Stomach (tissue), 9 donors: Measurements from ENCODE around the gene POLR3E. TPM values are rescaled to one million over a fixed set of nuclear protein-coding genes. Genes with fewer than 3 reads are reported as not detected.

Experiments used
- DNase-seq, 2 donors: peaks; one replicate each; pipeline versions ENCODE4 v3.0.0 to v3.0.0-alpha.2; 2013 to 2019
- H3K27ac ChIP-seq, 5 donors: fragments of 200-600 bp in 4 of 5; sonication (generic) in 4 of 5; one replicate each; pipeline ENCODE4 v1.5.1; 2013 to 2019; ENCODE audit warnings: mild to moderate bottlenecking in 1 of 5, moderate library complexity in 1 of 5
- H3K27me3 ChIP-seq, 3 donors: fragments of 200-600 bp; sonication (generic); one replicate each; pipeline ENCODE4 v1.5.1; 2017 to 2019; ENCODE audit warnings: mixed run types in 1 of 3
- H3K36me3 ChIP-seq, 4 donors: fragments of 200-600 bp; sonication (generic); 1 replicate in 3 of 4; 2 replicates in 1 of 4; pipeline ENCODE4 v1.5.1; 2016 to 2019
- H3K4me1 ChIP-seq, 4 donors: fragments of 200-600 bp; sonication (generic); one replicate each; pipeline ENCODE4 v1.5.1; 2016 to 2019
- H3K4me3 ChIP-seq, 4 donors: fragments of 200-600 bp; sonication (generic) in 3 of 4; one replicate each; pipeline ENCODE4 v1.5.1; 2016 to 2019; ENCODE audit warnings: mild to moderate bottlenecking in 1 of 4
- H3K9me3 ChIP-seq, 4 donors: fragments of 200-600 bp; sonication (generic); one replicate each; pipeline ENCODE4 v1.5.1; 2016 to 2019
- EP300 ChIP-seq: sonication (generic); formaldehyde crosslinking; IDR thresholded peaks from one replicate; pipeline ENCODE4 v1.6.1; 2017; ENCODE audit warnings: antibody characterized with exemption
- POLR2A ChIP-seq, 4 donors: fragments of 450-650 bp; IDR thresholded peaks; one replicate each; pipeline ENCODE4 v1.6.1; 2016; ENCODE audit warnings: antibody characterized with exemption in 4 of 4, control low read depth in 2 of 4, mild to moderate bottlenecking in 1 of 4, moderate library complexity in 1 of 4
- POLR2AphosphoS5 ChIP-seq, 3 donors: sonication (generic); formaldehyde crosslinking; IDR thresholded peaks; one replicate each; pipeline ENCODE4 v1.6.1; 2016; ENCODE audit warnings: antibody characterized with exemption in 3 of 3
- WGBS, 5 donors: extraction: QIAGEN DNeasy Blood & Tissue Kit in 3 of 5; methylation state at CpG; one replicate each; pipeline versions ENCODE4 v1.1.5 to v1.1.7; 2013 to 2018; 5-methylcytosine and 5-hydroxymethylcytosine counted together
- intact Hi-C: fragments of 100-400 bp; cut with DNase I; formaldehyde crosslinking; loops from one replicate; pipeline ENCODE4 v1.15.1; 2023; ENCODE audit warnings: low total_unique reads
- polyA plus RNA-seq, 3 donors: library from polyadenylated mRNA; stranded (reverse); fragments of 200-250 nt; gene quantifications; one replicate each; pipeline ENCODE4 v1.2.3, GENCODE V29; 2013
- total RNA-seq, 5 donors: library from RNA; depleted of rRNA; stranded (reverse); fragments of >200 nt; gene quantifications; one replicate each; pipeline versions ENCODE4 v1.1.0 to v1.2.3, GENCODE V29; 2014 to 2016
- TF ChIP-seq, protein P1 (sequence below), 7 experiments: fragments of 450-650 bp in 4 of 7; fragments of 200-600 bp in 3 of 7; sonication (generic) in 3 of 7; IDR thresholded peaks; one replicate each; pipeline ENCODE4 v1.5.1; 2016 to 2019; ENCODE audit warnings: antibody characterized with exemption in 7 of 7, control low read depth in 2 of 7, mild to moderate bottlenecking in 1 of 7
- donor health status: healthy with polysubstance abuse.
- donor health status: Bipolar disorder and iron deficiency.
- donor health status: healthy.

POLR3E gene
- total and polyA plus RNA-seq, 8 donors = 13.1 to 99.1 (median 51.9) TPM

DNA sequence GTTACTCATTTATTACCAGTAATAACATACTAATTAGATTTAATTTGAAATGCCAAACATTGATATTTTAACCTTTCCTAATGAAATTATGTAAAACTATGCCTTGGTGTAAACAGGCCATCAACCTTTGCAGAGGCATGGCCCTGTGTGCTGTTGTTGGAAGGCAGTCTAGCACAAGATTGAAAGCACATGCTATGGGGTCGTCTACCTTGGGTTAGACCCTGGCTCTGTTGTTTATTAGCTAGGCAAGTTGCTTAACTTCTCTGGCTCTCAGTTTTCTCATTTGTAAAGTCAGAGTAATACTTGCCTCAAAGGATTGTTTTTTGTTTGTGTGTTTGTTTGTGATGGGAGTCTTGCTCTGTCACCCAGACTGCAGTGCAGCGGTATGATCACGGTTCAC lies 86.6 kb downstream of the POLR3E start:
- Histone ChIP-seq H3K27ac (no peak overlapping the region), H3K9me3 (no peaks in the 10 kb centered on the region), H3K36me3 (peaks cover 0 to 6% (median 0%) of the 10 kb centered on the region in 4 donors), H3K4me3 (no peak overlapping the region), H3K27me3 (no peaks in the 10 kb centered on the region), H3K4me1 (peaks cover 0 to 5% (median 0%) of the 10 kb centered on the region in 4 donors)
- WGBS, 5 donors = 90 to 99% (median 96%) methylated on average over 3 of the region's 3 CpGs
- intact Hi-C loops = no loop called here
- TF ChIP-seq POLR2AphosphoS5 (IDR thresholded peaks at IDR 0.05) (no peak), EP300 (no peak), POLR2A (IDR thresholded peaks at IDR 0.05) (no peak)
- TF ChIP-seq, protein P1, sequence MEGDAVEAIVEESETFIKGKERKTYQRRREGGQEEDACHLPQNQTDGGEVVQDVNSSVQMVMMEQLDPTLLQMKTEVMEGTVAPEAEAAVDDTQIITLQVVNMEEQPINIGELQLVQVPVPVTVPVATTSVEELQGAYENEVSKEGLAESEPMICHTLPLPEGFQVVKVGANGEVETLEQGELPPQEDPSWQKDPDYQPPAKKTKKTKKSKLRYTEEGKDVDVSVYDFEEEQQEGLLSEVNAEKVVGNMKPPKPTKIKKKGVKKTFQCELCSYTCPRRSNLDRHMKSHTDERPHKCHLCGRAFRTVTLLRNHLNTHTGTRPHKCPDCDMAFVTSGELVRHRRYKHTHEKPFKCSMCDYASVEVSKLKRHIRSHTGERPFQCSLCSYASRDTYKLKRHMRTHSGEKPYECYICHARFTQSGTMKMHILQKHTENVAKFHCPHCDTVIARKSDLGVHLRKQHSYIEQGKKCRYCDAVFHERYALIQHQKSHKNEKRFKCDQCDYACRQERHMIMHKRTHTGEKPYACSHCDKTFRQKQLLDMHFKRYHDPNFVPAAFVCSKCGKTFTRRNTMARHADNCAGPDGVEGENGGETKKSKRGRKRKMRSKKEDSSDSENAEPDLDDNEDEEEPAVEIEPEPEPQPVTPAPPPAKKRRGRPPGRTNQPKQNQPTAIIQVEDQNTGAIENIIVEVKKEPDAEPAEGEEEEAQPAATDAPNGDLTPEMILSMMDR (IDR thresholded peaks at IDR 0.05) = no peak
- DNase-seq = no peak

Other genes starting within 250 kb of the POLR3E start
- gene VWA3A, start 204.9 kb upstream of the POLR3E start, total RNA-seq = under 1 TPM in 1 of 5 donors, not detected in 4; 0.37 TPM
- under 1 TPM in 1 of 3 donors, not detected in 2; 0.30 TPM for gene VWA3A, start 204.9 kb upstream of the POLR3E start, polyA plus RNA-seq
- gene SDR42E2, start 134.9 kb upstream of the POLR3E start, total RNA-seq = not detected
- gene SDR42E2, start 134.9 kb upstream of the POLR3E start, polyA plus RNA-seq = not detected
- 100 to 1,000 TPM in 2 of 5 donors, 10 to 100 TPM in 3; 21.0 to 170 (median 40.2) TPM for gene EEF2K, start 91.1 kb upstream of the POLR3E start, total RNA-seq
- 1 to 10 TPM; 3.4 to 5.9 (median 3.7) TPM for gene EEF2K, start 91.1 kb upstream of the POLR3E start, polyA plus RNA-seq
- 100 to 1,000 TPM in 1 of 5 donors, 10 to 100 TPM in 4; 21.4 to 198 (median 27.7) TPM for gene CDR2, start 77.2 kb downstream of the POLR3E start, total RNA-seq
- gene CDR2, start 77.2 kb downstream of the POLR3E start, polyA plus RNA-seq = 10 to 100 TPM in 2 of 3 donors, 1 to 10 TPM in 1; 8.9 to 16.6 (median 15.4) TPM
- 100 to 1,000 TPM; 292 to 994 (median 445) TPM for gene NPIPB5, start 213.5 kb downstream of the POLR3E start, total RNA-seq
- 10 to 100 TPM; 16.0 to 68.8 (median 20.8) TPM for gene NPIPB5, start 213.5 kb downstream of the POLR3E start, polyA plus RNA-seq